GM18951 (cell line): ENCODE measurements around the gene C1orf198.

Source experiments
- POLR2A ChIP-seq: IDR thresholded peaks from 4 replicates; pipeline ENCODE4 v1.6.1; 2011; ENCODE audit warnings: mild to moderate bottlenecking; ENCODE audit not compliant: insufficient read length, insufficient read depth; ENCODE audit errors: extremely low read depth
- in situ Hi-C: fragments of 300-500 bp; cut with MboI; formaldehyde crosslinking; loops from one replicate; pipeline ENCODE4 v1.12.0; 2022; ENCODE audit warnings: low sequenced_read_pairs, mixed read lengths, inconsistent platforms; ENCODE audit not compliant: unreplicated experiment

Gene C1orf198

GRCh38 chr1:230818367-230818766 lies 50.0 kb downstream of the C1orf198 start:
- in situ Hi-C loops: no loop called here
- no peak for TF ChIP-seq POLR2A

- in situ Hi-C loops: no loop called here
- TF ChIP-seq POLR2A: no peak
These were observed 52.3 kb downstream of the C1orf198 start for GRCh38 chr1:230816018-230816417.

- in situ Hi-C loops: no loop called here
- no peak for TF ChIP-seq POLR2A
These were observed 53.2 kb downstream of the C1orf198 start for GRCh38 chr1:230814949-230815692.

- TF ChIP-seq POLR2A: no peak
- in situ Hi-C loops: no loop called here
These were observed 55.8 kb downstream of the C1orf198 start for GRCh38 chr1:230812568-230812967.

GRCh38 chr1:230809256-230809990 lies 58.9 kb downstream of the C1orf198 start:
- TF ChIP-seq POLR2A: no peak
- in situ Hi-C loops: no loop called here

GRCh38 chr1:230808281-230808872 lies 59.9 kb downstream of the C1orf198 start:
- no peak for TF ChIP-seq POLR2A
- in situ Hi-C loops: no loop called here

GRCh38 chr1:230807561-230808280 lies 60.6 kb downstream of the C1orf198 start:
- in situ Hi-C loops: no loop called here
- no peak for TF ChIP-seq POLR2A

GRCh38 chr1:230807029-230807428 lies 61.3 kb downstream of the C1orf198 start:
- in situ Hi-C loops: no loop called here
- no peak for TF ChIP-seq POLR2A

- TF ChIP-seq POLR2A: no peak
- in situ Hi-C loops: no loop called here
These were observed 61.8 kb downstream of the C1orf198 start for GRCh38 chr1:230806552-230806951.

GRCh38 chr1:230804396-230804795 lies 63.9 kb downstream of the C1orf198 start:
- in situ Hi-C loops: no loop called here
- no peak for TF ChIP-seq POLR2A

GRCh38 chr1:230800891-230801840 lies 67.2 kb downstream of the C1orf198 start:
- TF ChIP-seq POLR2A: no peak
- in situ Hi-C loops: no loop called here

GRCh38 chr1:230798491-230798890 lies 69.8 kb downstream of the C1orf198 start:
- in situ Hi-C loops: no loop called here
- TF ChIP-seq POLR2A: no peak
